ENCODE results near the gene PXT1.
"Not testable (repeated sequence)": the region's sequence is repeated elsewhere in the genome, so short reads cannot be mapped to it uniquely, and the experiment has no call there.

The PXT1 gene

DNA sequence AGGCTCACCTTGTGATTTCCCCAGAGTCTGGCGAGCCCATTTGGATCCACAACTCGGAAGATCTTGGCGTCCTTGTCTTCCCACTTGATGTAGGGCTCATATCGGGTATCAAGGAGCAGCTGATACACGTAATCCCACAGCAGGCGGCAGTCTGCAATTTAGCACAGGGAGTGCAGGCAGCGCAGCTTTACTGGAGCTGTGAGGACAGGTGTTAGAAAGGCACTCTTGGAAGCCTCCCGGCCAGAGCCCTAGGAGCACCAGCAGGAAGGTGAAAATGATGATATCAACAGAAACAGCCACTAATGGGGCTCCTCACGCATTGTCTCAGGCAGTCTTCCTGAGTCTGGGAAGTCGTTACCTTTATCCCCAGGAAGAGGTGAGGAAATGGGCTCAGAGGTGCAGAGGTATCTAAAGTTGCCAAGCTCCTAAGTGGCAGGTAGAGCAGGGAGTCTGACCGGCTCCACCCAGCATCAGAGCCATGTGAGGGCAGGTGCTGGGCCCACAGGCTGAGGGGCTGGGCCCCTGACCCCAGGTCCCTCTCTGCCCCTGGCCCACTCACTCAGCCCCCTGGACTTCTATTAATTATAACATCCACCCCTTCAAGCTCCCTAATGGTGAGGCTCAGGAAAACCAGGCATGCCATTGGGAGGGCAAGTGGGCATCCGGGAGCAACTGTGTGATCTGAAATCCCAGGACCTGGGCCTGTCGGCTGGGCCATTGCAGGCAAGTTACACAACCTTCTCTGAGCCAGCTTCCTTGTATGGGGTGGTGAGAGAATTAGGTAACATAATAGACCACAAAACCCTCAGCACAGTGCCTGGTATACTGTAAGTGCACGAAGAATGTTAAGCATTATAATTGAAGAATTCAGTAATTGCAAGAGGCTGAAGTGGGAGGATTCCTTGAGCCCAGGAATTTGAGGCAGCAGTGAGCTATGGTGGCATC is 73.5 kb downstream of the PXT1 start:
- DNase-seq (ENCODE audit: low read depth), result no peak

DNA sequence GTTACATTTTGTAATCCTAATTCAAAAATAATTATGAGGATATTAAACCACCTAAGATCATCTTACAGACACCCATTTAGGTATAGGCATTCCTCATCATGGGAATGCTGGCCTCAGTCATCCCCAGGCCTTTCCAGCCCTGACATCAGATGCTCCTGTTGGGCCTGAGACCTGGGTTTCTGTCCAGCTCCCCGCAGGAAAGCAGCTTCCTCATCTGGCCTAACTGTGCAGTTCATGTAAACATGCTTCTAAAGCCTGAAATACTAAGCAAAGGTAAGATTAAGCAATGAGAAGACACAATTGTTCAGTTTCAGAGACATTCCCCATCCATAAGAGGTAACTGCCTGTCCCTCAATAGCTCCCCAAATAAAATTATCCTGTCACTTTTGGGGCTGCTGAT is 74.2 kb downstream of the PXT1 start:
- no peak for DNase-seq (ENCODE audit: low read depth)

DNA sequence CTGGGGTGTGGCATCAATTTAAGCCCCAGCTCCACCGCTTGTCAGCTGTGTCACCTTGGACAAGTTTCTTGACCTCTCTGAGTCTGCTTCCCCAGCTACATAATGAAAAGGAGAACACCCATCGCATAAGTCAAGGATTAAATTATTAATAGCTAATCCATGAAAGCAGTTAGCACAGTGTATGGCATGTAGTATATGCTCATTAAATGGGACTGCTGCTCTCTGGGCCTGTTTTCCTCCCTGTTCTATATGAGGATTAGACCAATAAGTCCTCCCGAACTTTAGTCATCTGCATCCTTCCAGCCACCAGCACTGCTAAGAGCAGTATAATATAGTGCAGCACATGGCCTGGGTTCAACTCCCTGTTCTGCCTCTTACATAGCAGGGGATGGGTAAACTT is 74.9 kb downstream of the PXT1 start:
- DNase-seq (ENCODE audit: low read depth), result no peak

DNA sequence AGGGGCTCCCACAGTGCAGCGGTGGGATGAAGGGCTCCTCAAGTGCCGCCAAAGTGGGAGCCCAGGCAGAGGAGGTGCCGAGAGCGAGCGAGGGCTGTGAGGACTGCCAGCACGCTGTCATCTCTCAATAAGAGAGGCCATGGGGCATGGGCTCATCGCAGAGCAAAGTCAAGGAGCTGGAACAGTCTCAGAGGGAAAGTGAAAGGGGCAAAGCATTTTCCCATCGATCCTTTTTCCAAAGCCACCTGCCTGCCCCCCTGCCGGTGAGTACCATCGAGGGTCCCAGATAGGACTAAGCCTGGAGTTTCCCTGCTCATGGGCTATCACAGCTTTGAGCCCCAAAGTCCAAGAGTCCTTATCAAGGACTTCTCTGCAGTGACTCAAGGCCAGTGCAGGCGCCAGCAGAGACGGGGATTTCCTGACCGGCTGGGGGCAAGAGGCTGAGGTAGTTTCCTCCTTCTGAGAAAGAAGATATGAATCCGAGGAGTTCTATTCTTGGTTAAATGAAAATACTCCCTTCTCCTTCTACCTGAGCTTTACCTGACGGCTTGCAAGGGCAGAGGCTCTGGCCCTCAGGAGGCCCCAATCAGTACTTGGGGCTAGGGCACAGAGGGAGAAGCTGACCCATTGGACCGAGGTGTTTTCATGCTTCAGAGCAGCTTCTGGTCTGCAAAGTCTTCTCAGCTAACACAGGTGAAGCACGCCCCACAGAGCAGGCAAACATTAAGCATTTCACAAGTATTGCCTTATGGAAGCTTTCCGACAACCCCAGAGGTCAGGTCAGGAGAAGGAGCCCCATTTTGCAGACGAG is 77.8 kb downstream of the PXT1 start:
- DNase-seq (ENCODE audit: low read depth), result no peak

DNA sequence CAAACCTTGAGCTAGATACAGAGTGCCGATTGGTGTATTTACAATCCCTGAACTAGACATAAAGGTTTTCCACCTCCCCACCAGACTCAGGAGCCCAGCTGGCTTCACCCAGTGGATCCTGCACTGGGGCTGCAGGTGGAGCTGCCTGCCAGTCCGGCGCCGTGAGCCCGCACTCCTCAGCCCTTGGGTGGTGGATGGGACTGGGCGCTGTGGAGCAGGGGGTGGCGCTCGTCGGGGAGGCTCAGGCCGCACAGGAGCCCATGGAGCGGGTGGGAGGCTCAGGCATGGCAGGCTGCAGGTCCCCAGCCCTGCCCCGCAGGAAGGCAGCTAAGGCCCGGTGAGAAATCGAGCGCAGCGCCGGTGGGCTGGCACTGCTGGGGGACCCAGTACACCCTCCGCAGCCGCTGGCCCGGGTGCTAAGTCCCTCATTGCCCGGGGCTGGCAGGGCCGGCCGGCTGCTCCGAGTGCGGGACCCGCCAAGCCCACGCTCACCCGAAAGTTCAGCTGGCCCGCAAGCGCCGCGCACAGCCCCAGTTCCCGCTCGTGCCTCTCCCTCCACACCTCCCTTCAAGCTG is 78.5 kb downstream of the PXT1 start:
- DNase-seq (ENCODE audit: low read depth), result not testable (repeated sequence)

DNA sequence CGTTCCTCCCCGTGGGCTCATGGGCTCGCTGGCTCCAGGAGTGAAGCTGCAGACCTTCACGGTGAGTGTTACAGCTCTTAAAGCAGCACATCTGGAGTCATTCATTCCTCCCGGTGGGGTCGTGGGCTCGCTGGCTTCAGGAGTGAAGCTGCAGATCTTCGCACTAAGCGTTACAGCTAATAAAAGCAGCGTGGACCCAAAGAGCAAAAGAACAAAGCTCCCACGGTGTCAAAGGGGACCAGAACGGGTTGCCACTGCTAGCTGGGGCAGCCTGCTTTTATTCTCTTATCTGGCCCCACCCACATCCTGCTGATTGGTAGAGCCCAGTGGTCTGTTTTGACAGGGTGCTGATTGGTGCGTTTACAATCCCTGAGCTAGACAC is 79.3 kb downstream of the PXT1 start:
- not testable (repeated sequence) for DNase-seq (ENCODE audit: low read depth)

DNA sequence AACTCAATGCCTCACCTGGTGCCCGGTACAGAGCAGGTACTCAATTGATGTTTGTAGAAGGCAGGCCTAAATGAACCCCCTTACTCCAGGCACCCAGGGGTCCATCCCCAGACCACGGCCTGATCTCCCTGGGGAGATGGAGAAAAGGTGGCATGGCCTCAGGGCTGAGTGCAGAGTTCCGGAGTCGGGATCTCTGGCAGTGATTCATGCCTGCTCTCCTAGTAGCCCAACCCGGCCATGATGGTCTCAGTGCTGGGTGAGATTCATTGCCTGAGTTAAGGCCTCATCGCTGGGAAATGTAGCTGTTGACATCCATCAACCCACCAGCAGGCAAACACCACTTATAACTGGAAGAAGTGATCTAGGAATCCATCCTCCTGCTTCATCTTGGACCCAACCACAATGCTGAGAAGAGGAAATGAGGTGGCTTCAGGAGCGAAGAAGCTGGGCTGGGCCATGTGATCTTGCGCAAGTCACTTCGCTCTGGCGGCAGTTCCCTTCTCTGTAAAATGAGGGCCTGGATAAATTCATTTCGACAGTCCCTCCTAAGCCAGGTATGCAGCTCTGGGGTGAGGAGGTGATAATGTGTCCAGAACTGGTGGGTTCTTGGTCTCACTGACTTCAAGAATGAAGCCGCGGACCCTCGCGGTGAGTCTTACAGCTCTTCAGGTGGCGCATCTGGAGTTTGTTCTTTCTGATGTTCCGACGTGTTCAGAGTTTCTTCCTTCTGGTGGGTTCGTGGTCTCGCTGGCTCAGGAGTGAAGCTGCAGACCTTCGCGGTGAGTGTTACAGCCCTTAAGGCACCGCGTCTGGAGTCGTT is 79.9 kb downstream of the PXT1 start:
- no peak for DNase-seq (ENCODE audit: low read depth)

DNA sequence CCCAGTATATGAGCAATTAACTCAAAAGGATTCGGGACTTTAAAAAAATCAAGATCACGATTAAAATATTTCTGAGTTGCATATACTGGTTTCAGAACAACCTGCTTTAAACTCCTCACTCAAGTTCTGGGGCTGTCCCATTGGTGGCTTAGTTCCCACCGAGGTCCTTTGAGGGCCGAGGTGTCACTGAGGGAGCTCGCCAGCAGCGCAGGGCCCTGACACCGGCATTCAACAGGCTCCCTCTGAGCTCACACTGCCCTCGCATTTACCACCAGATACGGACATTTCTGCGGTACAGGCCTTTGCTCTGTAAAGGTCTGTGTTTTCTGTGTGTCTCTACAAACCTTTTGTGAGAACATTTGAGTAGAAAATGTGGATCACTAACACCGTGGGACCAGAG is 81.6 kb downstream of the PXT1 start:
- no peak for DNase-seq (ENCODE audit: low read depth)

DNA sequence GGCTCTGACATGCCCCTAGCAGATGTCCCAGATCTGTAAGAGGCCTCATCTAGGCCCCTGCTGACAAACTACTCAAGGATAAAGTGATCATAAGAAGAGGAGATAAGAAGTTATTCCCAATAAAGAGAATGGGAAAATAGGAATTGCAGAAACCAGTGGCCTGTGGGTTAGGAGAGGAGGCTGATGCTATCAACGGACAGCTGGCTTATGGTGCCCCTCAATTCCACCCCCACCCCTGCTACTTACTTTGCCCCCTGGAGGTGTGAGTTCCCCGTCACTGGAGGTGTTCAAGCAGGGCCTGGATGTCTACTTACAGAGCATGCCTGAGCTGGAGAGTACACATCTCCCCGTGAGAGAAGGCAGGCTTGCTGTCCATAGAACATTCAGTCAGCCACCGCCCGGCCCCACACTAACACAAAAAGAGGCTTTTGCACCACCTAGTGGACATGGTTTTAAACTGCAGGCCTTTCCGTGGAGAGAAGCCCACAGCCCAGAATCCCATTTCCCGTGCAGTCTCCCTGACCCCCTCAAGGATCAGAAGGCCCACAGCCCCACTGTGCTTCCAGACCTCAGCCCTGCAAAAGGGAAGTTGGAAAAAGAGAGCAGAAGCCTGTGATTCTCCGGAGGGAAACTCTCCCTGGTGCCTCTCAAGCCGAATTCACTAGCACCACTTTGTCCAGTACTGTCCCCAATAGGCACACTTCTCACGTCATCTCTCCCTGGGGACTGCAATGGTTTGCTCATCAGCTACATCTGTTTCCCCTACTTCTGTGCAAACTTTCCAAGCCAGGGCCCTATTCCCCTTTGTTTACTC is 82.2 kb downstream of the PXT1 start:
- DNase-seq (ENCODE audit: low read depth), result peak; percentile 39

DNA sequence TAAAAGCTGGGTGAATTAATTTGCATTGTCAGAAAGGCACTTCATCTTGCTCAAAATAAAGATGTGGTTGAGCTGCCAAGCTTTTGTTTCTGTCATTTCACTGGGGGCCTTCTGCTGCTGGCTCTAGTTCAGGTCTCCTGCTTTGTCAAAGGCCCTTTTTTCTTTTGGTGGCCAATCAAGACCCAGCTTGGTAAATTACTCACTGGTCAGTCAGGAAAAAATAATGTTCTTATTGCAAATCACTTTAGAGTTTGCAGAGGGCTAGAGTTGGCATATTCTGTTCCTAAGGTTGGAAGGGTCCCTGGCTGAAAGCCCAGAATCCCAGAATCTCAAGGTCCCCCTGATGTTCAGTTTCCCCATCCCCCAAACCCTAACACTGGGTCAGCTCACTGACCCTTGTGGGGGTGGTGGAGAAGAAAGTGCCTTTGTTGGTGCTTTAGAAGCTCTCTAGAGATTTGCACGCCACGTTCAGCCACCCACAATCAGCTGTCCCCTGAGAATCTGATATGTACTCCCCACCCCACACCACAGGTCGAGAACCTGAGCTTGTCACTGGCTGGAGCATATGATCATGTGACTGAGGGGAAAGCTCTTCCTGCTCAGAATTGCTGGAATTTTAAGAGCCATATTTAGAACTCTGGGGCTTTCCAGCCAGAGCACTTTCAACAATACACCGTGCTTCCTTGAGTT is 84.3 kb downstream of the PXT1 start:
- DNase-seq (ENCODE audit: low read depth), result no peak

DNA sequence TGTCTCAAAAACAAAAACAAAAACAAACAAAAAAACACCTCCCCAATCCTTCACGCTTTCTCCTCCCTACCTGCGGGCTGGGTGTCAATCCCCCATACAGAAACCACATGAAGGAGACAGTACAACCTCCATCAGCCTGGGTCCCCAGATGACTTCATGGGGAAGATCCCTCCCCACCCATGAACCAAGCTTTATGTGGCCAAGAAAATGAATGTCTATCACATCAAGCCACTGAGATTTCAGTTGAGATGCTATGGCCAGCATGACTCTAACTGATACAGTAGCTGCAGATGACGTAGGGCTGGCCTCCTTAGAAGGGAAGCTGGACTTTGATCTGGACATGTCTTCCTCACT is 84.8 kb downstream of the PXT1 start:
- no peak for DNase-seq (ENCODE audit: low read depth)

DNA sequence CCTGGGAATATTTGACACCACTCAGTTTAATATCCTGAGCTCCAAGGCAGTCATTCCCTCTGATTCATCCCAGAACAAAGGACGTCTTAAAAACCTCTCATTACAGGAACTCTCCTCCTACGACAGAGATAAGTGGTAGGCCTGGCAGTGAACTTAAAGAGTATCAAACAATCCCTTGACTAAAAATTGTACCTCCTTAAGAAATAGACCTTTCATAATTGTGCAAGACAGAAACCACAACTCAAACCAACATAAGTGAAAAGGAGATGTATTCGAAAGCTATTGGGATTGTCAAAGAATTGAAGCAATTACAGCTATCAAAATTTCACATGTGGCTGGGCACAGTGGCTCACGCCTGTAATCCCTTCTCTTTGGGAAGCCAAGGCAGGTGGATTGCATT is 86.8 kb downstream of the PXT1 start:
- no peak for DNase-seq (ENCODE audit: low read depth)

DNA sequence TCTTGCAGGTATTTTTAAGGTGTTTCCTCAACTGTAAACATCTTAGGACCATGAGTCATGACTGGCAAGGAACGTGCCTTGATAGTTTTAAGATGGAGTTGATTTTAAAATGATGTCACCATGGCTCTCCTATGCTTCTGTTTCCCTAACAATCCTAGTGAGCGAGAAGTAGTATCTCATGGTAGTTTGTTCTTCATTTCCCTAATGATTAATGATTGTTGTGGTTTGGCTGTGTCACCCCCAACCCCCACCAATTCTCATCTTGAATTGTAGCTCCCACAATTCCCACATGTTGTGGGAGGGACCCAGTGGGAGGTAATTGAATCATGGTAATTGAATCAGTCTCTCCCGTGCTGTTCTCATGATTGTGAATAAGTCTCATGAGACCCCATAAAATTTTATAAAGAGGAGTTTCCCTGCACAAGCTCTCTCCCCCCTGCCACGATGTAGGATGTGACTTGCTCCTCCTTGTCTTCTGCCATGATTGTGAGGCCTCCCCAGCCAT is 89.2 kb downstream of the PXT1 start:
- no peak for DNase-seq (ENCODE audit: low read depth)

DNA sequence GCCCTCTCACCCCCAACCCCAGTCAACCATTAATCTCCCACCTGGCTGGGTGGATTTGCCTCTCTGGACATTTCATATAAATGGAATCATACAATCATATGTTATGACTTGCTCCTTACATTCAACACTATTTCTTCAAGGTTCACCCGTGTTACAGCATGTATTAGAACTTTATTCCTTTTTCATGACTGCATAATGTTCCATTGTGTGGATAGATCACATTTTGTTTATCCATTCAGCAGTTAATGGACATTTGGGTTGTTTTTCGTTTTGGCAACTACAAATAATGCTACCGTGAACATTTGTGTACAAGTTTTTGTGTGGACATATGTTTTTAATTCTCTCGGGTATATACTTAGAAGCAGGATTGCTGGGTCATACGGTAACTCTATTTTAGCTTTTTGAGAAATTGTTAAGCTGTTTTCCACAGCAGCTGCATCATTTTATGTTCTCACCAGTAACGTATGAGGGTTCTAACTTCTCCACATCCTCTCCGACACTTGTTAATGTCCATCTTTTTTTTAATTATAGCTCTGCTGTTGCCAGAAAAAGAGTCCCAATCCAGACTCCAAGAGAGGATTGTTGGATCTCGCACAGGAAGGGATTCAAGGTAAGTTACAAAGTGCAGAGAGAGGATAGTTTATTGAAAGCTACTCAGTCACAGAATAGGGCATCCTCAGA is 90.0 kb downstream of the PXT1 start:
- DNase-seq (ENCODE audit: low read depth), result no peak

DNA sequence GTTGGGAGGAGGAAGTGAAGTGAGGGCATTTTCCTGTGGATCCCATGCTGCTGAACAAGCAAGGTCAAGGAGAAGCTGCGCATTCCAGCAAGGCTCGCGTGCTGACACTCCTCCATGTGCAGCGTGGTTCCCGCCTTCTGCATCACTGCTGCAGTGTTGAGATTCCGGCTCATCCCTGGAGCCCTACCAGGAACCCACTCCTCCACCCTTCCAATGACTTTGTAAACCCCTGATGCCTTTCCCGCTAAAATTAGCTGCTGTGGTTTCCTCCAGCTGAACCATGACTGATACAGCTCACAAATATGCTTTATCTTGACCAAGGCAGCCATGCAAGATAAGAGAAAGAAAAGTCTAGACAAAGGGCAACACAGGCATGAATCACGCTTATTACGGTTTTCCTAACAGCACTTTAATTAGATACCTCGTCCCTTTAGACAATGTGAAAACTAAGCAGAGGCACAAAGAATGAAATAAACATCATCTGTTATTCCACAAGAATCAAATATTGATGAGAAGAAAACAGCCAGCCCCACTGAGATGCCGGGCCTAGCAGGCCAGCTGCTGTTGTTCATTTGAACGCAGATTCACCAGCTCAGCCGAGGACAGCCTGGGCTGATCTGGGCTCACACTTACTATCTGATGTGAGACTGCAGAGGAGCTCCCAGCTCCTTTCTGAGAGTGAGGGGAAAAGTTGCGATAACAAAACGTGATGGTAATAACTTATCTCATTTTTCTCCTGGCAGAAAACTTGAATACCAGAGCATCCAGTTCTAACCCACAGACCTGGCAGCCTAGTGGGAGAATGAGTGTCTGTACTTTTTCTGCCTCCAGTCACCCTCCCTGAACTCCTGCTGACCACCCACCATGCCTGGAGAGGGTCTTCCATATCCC is 91.7 kb downstream of the PXT1 start:
- no peak for DNase-seq (ENCODE audit: low read depth)

DNA sequence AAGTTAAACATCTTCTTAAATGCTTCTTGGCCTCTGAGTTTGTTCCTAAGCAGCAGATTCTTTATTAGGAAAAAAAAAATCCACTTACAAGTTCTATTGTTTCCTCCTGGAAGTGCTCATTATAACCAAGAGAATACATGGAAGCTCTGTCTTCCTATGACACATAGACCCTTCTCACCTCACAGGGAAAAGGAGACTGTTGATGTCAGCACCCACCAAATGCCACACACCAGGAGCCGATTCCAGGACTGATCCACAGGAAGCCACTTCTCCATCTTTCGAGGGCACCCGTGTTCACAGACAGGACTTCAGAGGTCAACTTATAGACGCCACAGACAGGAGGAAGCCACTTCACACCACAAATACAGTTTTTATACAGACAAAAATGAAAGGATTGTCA is 92.6 kb downstream of the PXT1 start:
- DNase-seq (ENCODE audit: low read depth), result no peak

DNA sequence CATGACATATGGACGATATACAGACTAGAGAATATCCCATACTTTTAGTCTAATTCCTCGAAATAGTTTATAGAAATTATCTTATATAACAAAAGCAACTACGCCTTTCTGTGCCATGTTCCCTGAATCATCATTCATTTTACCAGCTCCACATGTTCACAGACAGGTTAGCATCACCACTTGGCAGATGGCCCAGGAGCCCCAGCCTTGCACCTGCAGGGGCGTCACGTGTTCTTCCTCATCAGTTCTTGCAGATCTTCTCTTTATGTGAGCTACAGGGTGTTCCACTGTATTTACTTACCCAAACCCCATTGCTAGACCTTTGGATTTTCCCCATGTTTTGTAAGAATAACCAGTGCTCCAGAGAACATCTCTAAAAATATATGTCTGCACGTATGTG is 93.4 kb downstream of the PXT1 start:
- no peak for DNase-seq (ENCODE audit: low read depth)

DNA sequence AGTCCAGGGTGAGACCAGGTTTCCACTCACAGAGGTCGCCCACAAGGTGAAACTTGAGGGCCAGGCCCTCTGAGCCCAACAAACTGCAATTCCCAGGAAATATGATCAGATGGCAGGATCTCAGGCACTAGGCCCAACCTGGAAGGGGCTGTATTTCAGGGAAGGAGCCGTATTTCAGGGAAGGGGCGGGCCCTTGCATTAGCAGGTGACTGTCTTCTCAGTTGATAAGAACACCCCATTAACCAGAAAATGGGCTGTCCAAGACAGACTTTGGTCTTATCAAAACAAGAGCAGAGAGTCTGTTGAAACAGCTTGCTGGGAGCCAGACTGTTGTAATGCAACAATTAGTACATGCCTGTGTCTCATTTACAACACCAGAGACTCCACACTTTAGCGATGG is 95.0 kb downstream of the PXT1 start:
- DNase-seq (ENCODE audit: low read depth), result no peak
